SK-N-SH (cell line): ENCODE measurements around the gene GNAL. TPM values are rescaled to one million over a fixed set of nuclear protein-coding genes. Genes with fewer than 3 reads are reported as not detected.

Experiments used
- CTCF ChIA-PET: fragments of 300-600, 350-600 bp; formaldehyde crosslinking; extraction: SDS; loops from one replicate; lab custom pipeline; 2021; lab: Yijun Ruan, JAX
- POLR2A ChIA-PET: fragments of 350-600 bp; sonication (Branson Sonifier 250); formaldehyde crosslinking; extraction: SDS; loops from one replicate; lab custom pipeline; 2020; ENCODE audit warnings: antibody characterized with exemption, inconsistent platforms; lab: Yijun Ruan, JAX
- DNase-seq: peaks from one replicate; pipeline ENCODE4 v3.0.0; 2012
- H2AFZ ChIP-seq: fragments of 200-600 bp; sonication (generic); 2 replicates; pipeline ENCODE4 v1.8.1; 2016; ENCODE audit warnings: antibody characterized with exemption, mild to moderate bottlenecking, low read depth
- H3F3A ChIP-seq: fragments of 200-600 bp; sonication (generic); replicated peaks from 2 replicates; pipeline ENCODE3; 2016; ENCODE audit warnings: antibody characterized with exemption, mild to moderate bottlenecking; ENCODE audit not compliant: insufficient read depth
- H3K27ac ChIP-seq, 2 experiments: fragments of 200-500 bp in 1 of 2; fragments of 200-600 bp in 1 of 2; sonication (Bioruptor generic) in 1 of 2; sonication (generic), shearing (Covaris generic) in 1 of 2; 2 replicates each; pipeline versions ENCODE4 v1.5.1 to v1.6.1; 2014 to 2016; ENCODE audit warnings: low read depth in 2 of 2, inconsistent platforms in 1 of 2, low read length in 1 of 2, mild to moderate bottlenecking in 1 of 2, mixed read lengths in 1 of 2
- H3K27me3 ChIP-seq: fragments of 200-600 bp; sonication (generic), shearing (Covaris generic); 2 replicates; pipeline ENCODE4 v1.6.1; 2016; ENCODE audit warnings: mixed run types; ENCODE audit not compliant: insufficient read depth
- H3K36me3 ChIP-seq, 2 experiments: fragments of 200-500 bp in 1 of 2; fragments of 200-600 bp in 1 of 2; sonication (Bioruptor generic) in 1 of 2; sonication (generic) in 1 of 2; replicated peaks in 1 of 2; 2 replicates each; pipeline versions ENCODE3 to v1.5.1; 2014 to 2016; ENCODE audit warnings: low read length in 1 of 2, mild to moderate bottlenecking in 1 of 2; ENCODE audit not compliant: insufficient read depth in 2 of 2, control insufficient read depth in 1 of 2
- H3K4me1 ChIP-seq, 2 experiments: fragments of 200-500 bp in 1 of 2; fragments of 200-600 bp in 1 of 2; sonication (Bioruptor generic) in 1 of 2; sonication (generic), shearing (Covaris generic) in 1 of 2; 2 replicates each; pipeline versions ENCODE4 v1.5.1 to v1.6.1; 2014 to 2016; ENCODE audit warnings: low read depth in 1 of 2, low read length in 1 of 2, mixed run types in 1 of 2; ENCODE audit not compliant: insufficient read depth in 2 of 2, control insufficient read depth in 1 of 2
- H3K4me2 ChIP-seq: fragments of 200-600 bp; sonication (generic), shearing (Covaris generic); 2 replicates; pipeline ENCODE4 v1.6.1; 2017; ENCODE audit warnings: mixed run types
- H3K4me3 ChIP-seq, 2 experiments: fragments of 200-500 bp in 1 of 2; fragments of 200-600 bp in 1 of 2; sonication (Bioruptor generic) in 1 of 2; sonication (generic), shearing (Covaris generic) in 1 of 2; 2 replicates each; pipeline versions ENCODE4 v1.5.1 to v1.8.1; 2014 to 2016; ENCODE audit warnings: low read depth in 2 of 2, inconsistent platforms in 1 of 2, low read length in 1 of 2, mild to moderate bottlenecking in 1 of 2, mixed read lengths in 1 of 2, moderate library complexity in 1 of 2
- H3K79me2 ChIP-seq: fragments of 200-600 bp; sonication (generic); 2 replicates; pipeline ENCODE4 v1.8.1; 2017; ENCODE audit warnings: mild to moderate bottlenecking; ENCODE audit not compliant: insufficient read depth
- H3K9ac ChIP-seq: fragments of 200-600 bp; sonication (generic); 2 replicates; pipeline ENCODE4 v1.6.1; 2017; ENCODE audit warnings: mixed run types
- H3K9me2 ChIP-seq: fragments of 200-600 bp; sonication (generic); 2 replicates; pipeline ENCODE4 v1.6.1; 2017; ENCODE audit warnings: mixed run types
- H3K9me3 ChIP-seq: fragments of 200-600 bp; sonication (generic); 2 replicates; pipeline ENCODE4 v1.6.1; 2017; ENCODE audit warnings: mixed run types, mild to moderate bottlenecking, moderate library complexity
- H4K20me1 ChIP-seq: fragments of 200-600 bp; sonication (generic); 2 replicates; pipeline ENCODE4 v1.6.1; 2017; ENCODE audit warnings: mild to moderate bottlenecking, mixed run types; ENCODE audit not compliant: insufficient read depth
- CHD2 ChIP-seq: fragments of 150-350 bp; IDR thresholded peaks from 2 replicates; pipeline ENCODE4 v1.6.1; 2018; ENCODE audit warnings: low read length; ENCODE audit not compliant: partially characterized antibody
- CTCF ChIP-seq: fragments of 200-600 bp; sonication (generic); IDR thresholded peaks from 2 replicates; pipeline ENCODE4 v1.6.1; 2017; ENCODE audit warnings: antibody characterized with exemption, mild to moderate bottlenecking, moderate library complexity
- ELF1 ChIP-seq: IDR thresholded peaks from 2 replicates; pipeline ENCODE4 v1.4.0; 2012
- EZH2phosphoT487 ChIP-seq: fragments of 200-600 bp; sonication (generic); IDR thresholded peaks from 2 replicates; pipeline ENCODE4 v1.6.1; 2017; ENCODE audit warnings: low read depth, mixed run types, mild to moderate bottlenecking, antibody characterized with exemption, moderate library complexity, borderline replicate concordance
- FOSL2 ChIP-seq: IDR thresholded peaks from 2 replicates; pipeline ENCODE4 v1.4.0; 2012; ENCODE audit warnings: low read depth, mild to moderate bottlenecking, moderate library complexity, borderline replicate concordance
- FOXJ3 ChIP-seq: sonication (generic); formaldehyde crosslinking; IDR thresholded peaks from 2 replicates; pipeline ENCODE4 v1.5.1; 2020; ENCODE audit warnings: mild to moderate bottlenecking, missing genetic modification reagents
- GABPA ChIP-seq: IDR thresholded peaks from 2 replicates; pipeline ENCODE4 v1.4.0; 2012; ENCODE audit warnings: low read depth, mild to moderate bottlenecking
- GATA2 ChIP-seq: sonication (generic); formaldehyde crosslinking; IDR thresholded peaks from 2 replicates; pipeline ENCODE4 v1.5.0; 2020; ENCODE audit warnings: mild to moderate bottlenecking, missing genetic modification reagents
- JUND ChIP-seq: IDR thresholded peaks from 2 replicates; pipeline ENCODE4 v1.4.0; 2012
- MAX ChIP-seq: IDR thresholded peaks from 2 replicates; pipeline ENCODE4 v1.4.0; 2012; ENCODE audit warnings: low read depth
- MEF2A ChIP-seq: IDR thresholded peaks from 2 replicates; pipeline ENCODE4 v1.4.0; 2012; ENCODE audit warnings: low read depth, borderline replicate concordance
- MXI1 ChIP-seq: IDR thresholded peaks from 2 replicates; pipeline ENCODE4 v1.6.1; 2012; ENCODE audit warnings: mild to moderate bottlenecking, low read depth, low read length, improper control_type of control experiment
- NFIC ChIP-seq: IDR thresholded peaks from 2 replicates; pipeline ENCODE4 v1.4.0; 2012; ENCODE audit warnings: borderline replicate concordance
- NRF1 ChIP-seq: IDR thresholded peaks from 2 replicates; pipeline ENCODE4 v1.6.1; 2012; ENCODE audit warnings: low read depth, mild to moderate bottlenecking, low read length
- POLR2AphosphoS5 ChIP-seq: IDR thresholded peaks from 2 replicates; pipeline ENCODE4 v1.6.1; 2012; ENCODE audit warnings: low read depth, low read length
- RAD21 ChIP-seq: IDR thresholded peaks from 2 replicates; pipeline ENCODE4 v1.6.1; 2012; ENCODE audit warnings: mild to moderate bottlenecking, low read length
- RCOR1 ChIP-seq: fragments of 150-350 bp; IDR thresholded peaks from 2 replicates; pipeline ENCODE4 v1.6.1; 2017; ENCODE audit warnings: antibody characterized with exemption, low read length
- RXRA ChIP-seq: IDR thresholded peaks from 2 replicates; pipeline ENCODE4 v1.4.0; 2012; ENCODE audit warnings: low read depth, mild to moderate bottlenecking, borderline replicate concordance
- TAF1 ChIP-seq: IDR thresholded peaks from 2 replicates; pipeline ENCODE4 v1.6.1; 2012; ENCODE audit warnings: low read depth, mild to moderate bottlenecking, low read length, moderate library complexity, borderline replicate concordance
- TCF12 ChIP-seq: IDR thresholded peaks from 2 replicates; pipeline ENCODE4 v1.4.0; 2012
- USF1 ChIP-seq: IDR thresholded peaks from 2 replicates; pipeline ENCODE4 v1.4.0; 2012; ENCODE audit warnings: low read depth, borderline replicate concordance
- WGBS: methylation state at CpG from one replicate; pipeline ENCODE4 v1.1.6; 2017; ENCODE audit warnings: low lambda C conversion rate; 5-methylcytosine and 5-hydroxymethylcytosine counted together
- polyA plus RNA-seq, 3 experiments: library from polyadenylated mRNA; depleted of rRNA; stranded (reverse); fragments of >200 nt; gene quantifications; 2 replicates each; pipeline ENCODE4 v1.2.3, GENCODE V29; 2012
- TF ChIP-seq, protein P1 (sequence below): IDR thresholded peaks from 2 replicates; pipeline ENCODE4 v1.6.1; 2012; ENCODE audit warnings: mild to moderate bottlenecking, low read depth, low read length, moderate library complexity
- TF ChIP-seq, protein P2 (sequence below): IDR thresholded peaks from 2 replicates; pipeline ENCODE4; 2012
- TF ChIP-seq, protein P3 (sequence below): IDR thresholded peaks from 2 replicates; pipeline ENCODE4 v1.4.0; 2012; ENCODE audit warnings: low read depth, borderline replicate concordance

GNAL gene
- polyA plus RNA-seq, 1 of the 3 experiments (the other 2 are of a cell fraction), result 0.13 TPM

DNA sequence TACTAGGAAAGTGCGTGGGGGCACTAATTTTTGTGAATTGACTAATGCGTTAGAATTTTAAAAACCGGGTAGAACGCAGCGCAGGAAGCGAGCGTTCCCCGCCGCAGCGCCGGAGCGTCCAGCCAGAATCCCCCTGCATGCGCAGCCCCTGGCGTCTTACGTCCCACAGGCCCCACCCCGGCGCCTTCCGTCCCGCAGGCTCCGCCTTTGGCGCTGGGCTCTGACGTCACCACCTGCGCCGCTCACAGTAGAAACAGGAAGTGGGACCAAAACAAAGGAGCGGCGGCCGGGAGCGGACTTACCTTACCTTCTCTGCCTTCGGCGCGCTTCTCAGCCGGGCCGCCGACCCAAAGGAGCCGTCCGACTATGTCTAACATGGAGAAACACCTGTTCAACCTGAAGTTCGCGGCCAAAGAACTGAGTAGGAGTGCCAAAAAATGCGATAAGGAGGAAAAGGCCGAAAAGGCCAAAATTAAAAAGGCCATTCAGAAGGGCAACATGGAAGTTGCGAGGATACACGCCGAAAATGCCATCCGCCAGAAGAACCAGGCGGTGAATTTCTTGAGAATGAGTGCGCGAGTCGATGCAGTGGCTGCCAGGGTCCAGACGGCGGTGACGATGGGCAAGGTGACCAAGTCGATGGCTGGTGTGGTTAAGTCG is 162.2 kb downstream of the GNAL start, which contains the start of gene CHMP1B:
Gene CHMP1B, plus strand, starts transcription at position 268 of the 660 bp plus-strand sequence. Its CDS starts 99 bp downstream, at position 367.
- H3K4me3 ChIP-seq, result peak within 1 kb of the TSS; percentile 95 to 100
- WGBS, result 1% methylated on average over 48 of the region's 53 CpGs
- peak; percentile 94 for DNase-seq
- ChIA-PET CTCF (no interaction called here), POLR2A (no interaction called here)
- H3K4me1 ChIP-seq, result peaks cover 0 to 17% of the 10 kb centered on the region in 2 experiments; a peak in 2 of 4 replicates
- peak within 1 kb of the TSS; percentile 85 for H2AFZ ChIP-seq
- peaks cover 0 to 21% of the 10 kb centered on the region in 2 experiments for H3K36me3 ChIP-seq
- peaks cover 9% of the 10 kb centered on the region for H3F3A ChIP-seq
- H3K9me3 ChIP-seq, result no peaks in the 10 kb centered on the region
- no peaks in the 10 kb centered on the region for H3K9me2 ChIP-seq
- H3K27me3 ChIP-seq, result no peaks in the 10 kb centered on the region; the same call in 1 of the 2 replicates
- peaks cover 12% of the 10 kb centered on the region; the same call in 1 of the 2 replicates for H4K20me1 ChIP-seq
- H3K4me2 ChIP-seq, result peak within 1 kb of the TSS; percentile 87
- peak within 1 kb of the TSS; percentile 97 for H3K9ac ChIP-seq
- peaks cover 34% of the 10 kb centered on the region for H3K79me2 ChIP-seq
- peak within 1 kb of the TSS; percentile 71 to 90 for H3K27ac ChIP-seq
- peak; percentile 82 for TF ChIP-seq POLR2AphosphoS5
- TF ChIP-seq TCF12, result no peak; the same call in 1 of the 2 replicates
- no peak for TF ChIP-seq RXRA
- no peak for TF ChIP-seq CTCF
- TF ChIP-seq FOSL2, result no peak
- no peak; the same call in 1 of the 2 replicates for TF ChIP-seq JUND
- TF ChIP-seq RAD21, result no peak
- no peak for TF ChIP-seq MEF2A
- TF ChIP-seq NRF1, result peak; percentile 75
- TF ChIP-seq MAX, result peak; percentile 72; the same call in 1 of the 2 replicates
- TF ChIP-seq, protein P1, sequence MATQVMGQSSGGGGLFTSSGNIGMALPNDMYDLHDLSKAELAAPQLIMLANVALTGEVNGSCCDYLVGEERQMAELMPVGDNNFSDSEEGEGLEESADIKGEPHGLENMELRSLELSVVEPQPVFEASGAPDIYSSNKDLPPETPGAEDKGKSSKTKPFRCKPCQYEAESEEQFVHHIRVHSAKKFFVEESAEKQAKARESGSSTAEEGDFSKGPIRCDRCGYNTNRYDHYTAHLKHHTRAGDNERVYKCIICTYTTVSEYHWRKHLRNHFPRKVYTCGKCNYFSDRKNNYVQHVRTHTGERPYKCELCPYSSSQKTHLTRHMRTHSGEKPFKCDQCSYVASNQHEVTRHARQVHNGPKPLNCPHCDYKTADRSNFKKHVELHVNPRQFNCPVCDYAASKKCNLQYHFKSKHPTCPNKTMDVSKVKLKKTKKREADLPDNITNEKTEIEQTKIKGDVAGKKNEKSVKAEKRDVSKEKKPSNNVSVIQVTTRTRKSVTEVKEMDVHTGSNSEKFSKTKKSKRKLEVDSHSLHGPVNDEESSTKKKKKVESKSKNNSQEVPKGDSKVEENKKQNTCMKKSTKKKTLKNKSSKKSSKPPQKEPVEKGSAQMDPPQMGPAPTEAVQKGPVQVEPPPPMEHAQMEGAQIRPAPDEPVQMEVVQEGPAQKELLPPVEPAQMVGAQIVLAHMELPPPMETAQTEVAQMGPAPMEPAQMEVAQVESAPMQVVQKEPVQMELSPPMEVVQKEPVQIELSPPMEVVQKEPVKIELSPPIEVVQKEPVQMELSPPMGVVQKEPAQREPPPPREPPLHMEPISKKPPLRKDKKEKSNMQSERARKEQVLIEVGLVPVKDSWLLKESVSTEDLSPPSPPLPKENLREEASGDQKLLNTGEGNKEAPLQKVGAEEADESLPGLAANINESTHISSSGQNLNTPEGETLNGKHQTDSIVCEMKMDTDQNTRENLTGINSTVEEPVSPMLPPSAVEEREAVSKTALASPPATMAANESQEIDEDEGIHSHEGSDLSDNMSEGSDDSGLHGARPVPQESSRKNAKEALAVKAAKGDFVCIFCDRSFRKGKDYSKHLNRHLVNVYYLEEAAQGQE, result no peak
- peak; percentile 65 for TF ChIP-seq GABPA
- TF ChIP-seq EZH2phosphoT487, result no peak
- 0 out of 2 replicates have a peak, but pooled peaks have one; percentile 6 for TF ChIP-seq NFIC
- TF ChIP-seq TAF1, result peak; percentile 88
- TF ChIP-seq, protein P2, sequence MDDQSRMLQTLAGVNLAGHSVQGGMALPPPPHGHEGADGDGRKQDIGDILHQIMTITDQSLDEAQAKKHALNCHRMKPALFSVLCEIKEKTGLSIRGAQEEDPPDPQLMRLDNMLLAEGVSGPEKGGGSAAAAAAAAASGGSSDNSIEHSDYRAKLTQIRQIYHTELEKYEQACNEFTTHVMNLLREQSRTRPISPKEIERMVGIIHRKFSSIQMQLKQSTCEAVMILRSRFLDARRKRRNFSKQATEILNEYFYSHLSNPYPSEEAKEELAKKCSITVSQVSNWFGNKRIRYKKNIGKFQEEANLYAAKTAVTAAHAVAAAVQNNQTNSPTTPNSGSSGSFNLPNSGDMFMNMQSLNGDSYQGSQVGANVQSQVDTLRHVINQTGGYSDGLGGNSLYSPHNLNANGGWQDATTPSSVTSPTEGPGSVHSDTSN, result 0 out of 2 replicates have a peak, but pooled peaks have one; percentile 32
- TF ChIP-seq CHD2, result peak; percentile 80
- TF ChIP-seq, protein P3, sequence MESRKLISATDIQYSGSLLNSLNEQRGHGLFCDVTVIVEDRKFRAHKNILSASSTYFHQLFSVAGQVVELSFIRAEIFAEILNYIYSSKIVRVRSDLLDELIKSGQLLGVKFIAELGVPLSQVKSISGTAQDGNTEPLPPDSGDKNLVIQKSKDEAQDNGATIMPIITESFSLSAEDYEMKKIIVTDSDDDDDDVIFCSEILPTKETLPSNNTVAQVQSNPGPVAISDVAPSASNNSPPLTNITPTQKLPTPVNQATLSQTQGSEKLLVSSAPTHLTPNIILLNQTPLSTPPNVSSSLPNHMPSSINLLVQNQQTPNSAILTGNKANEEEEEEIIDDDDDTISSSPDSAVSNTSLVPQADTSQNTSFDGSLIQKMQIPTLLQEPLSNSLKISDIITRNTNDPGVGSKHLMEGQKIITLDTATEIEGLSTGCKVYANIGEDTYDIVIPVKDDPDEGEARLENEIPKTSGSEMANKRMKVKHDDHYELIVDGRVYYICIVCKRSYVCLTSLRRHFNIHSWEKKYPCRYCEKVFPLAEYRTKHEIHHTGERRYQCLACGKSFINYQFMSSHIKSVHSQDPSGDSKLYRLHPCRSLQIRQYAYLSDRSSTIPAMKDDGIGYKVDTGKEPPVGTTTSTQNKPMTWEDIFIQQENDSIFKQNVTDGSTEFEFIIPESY, result no peak
- TF ChIP-seq RCOR1, result peak; percentile 72
- peak; percentile 100 for TF ChIP-seq ELF1
- no peak for TF ChIP-seq USF1
- TF ChIP-seq MXI1, result peak; percentile 75
- no peak for TF ChIP-seq GATA2 (CRISPR knock-in tag)
- TF ChIP-seq FOXJ3 (CRISPR knock-in tag), result peak; percentile 35; the same call in 1 of the 2 replicates
